GM23338 (cell line): ENCODE data around the gene OMD. TPM values are rescaled to one million over a fixed set of nuclear protein-coding genes. Genes with fewer than 3 reads are reported as not detected.

ENCODE experiments used
- ATAC-seq: fragments of 200-7000 bp; cut with Tn5 transposase; 3 replicates; pipeline ENCODE4 v1.9.1; 2020
- DNase-seq: peaks from one replicate; pipeline ENCODE4 v3.0.0-alpha.2; 2015; ENCODE audit warnings: low spot score
- H2AFZ ChIP-seq: fragments of 200-600 bp; sonication (generic); 2 replicates; pipeline ENCODE4 v1.8.0; 2016; ENCODE audit warnings: antibody characterized with exemption, mild to moderate bottlenecking, moderate library complexity
- H3F3A ChIP-seq: fragments of 200-600 bp; sonication (generic); replicated peaks from 2 replicates; pipeline ENCODE4 v1.8.0; 2017; ENCODE audit warnings: antibody characterized with exemption, mixed run types, low read depth
- H3K27ac ChIP-seq: fragments of 200-600 bp; sonication (generic); 2 replicates; pipeline ENCODE4 v1.6.1; 2016; ENCODE audit warnings: low read depth
- H3K27me3 ChIP-seq: fragments of 200-600 bp; sonication (generic); 2 replicates; pipeline ENCODE4 v1.8.0; 2016; ENCODE audit warnings: mild to moderate bottlenecking, mixed run types, moderate library complexity; ENCODE audit not compliant: insufficient read depth
- H3K36me3 ChIP-seq: fragments of 200-600 bp; sonication (generic); 2 replicates; pipeline ENCODE4 v1.8.0; 2016; ENCODE audit warnings: mild to moderate bottlenecking; ENCODE audit not compliant: insufficient read depth
- H3K4me1 ChIP-seq: fragments of 200-600 bp; sonication (generic); 2 replicates; pipeline ENCODE4 v1.8.0; 2016; ENCODE audit warnings: mild to moderate bottlenecking, moderate library complexity; ENCODE audit not compliant: insufficient read depth
- H3K4me2 ChIP-seq: fragments of 200-600 bp; sonication (generic); 2 replicates; pipeline ENCODE4 v1.7.1; 2017; ENCODE audit warnings: mixed run types
- H3K4me3 ChIP-seq: fragments of 200-600 bp; sonication (generic); 2 replicates; pipeline ENCODE4 v1.6.1; 2016; ENCODE audit warnings: mixed run types
- H3K79me2 ChIP-seq: fragments of 200-600 bp; sonication (generic); replicated peaks from 2 replicates; pipeline ENCODE4 v1.8.0; 2017; ENCODE audit warnings: mild to moderate bottlenecking; ENCODE audit not compliant: insufficient read depth
- H3K9me2 ChIP-seq: fragments of 200-600 bp; sonication (generic); 2 replicates; pipeline ENCODE4 v1.8.0; 2017; ENCODE audit not compliant: insufficient read depth
- H4K20me1 ChIP-seq: fragments of 200-600 bp; sonication (generic); replicated peaks from 2 replicates; pipeline ENCODE4 v1.8.0; 2017; ENCODE audit warnings: mild to moderate bottlenecking; ENCODE audit not compliant: insufficient read depth
- H3K27ac Mint-ChIP-seq: 2 replicates; pipeline ENCODE4 v1.8.0; 2020; ENCODE audit warnings: inconsistent platforms, mild to moderate bottlenecking, moderate library complexity, mixed read lengths
- H3K27me3 Mint-ChIP-seq: 3 replicates; pipeline ENCODE4 v1.8.0; 2022; ENCODE audit warnings: low read depth, mild to moderate bottlenecking, moderate library complexity, mixed read lengths, inconsistent platforms; ENCODE audit not compliant: insufficient read depth, poor library complexity
- H3K36me3 Mint-ChIP-seq: 3 replicates; pipeline ENCODE4 v1.8.0; 2021; ENCODE audit warnings: low read depth, mild to moderate bottlenecking, inconsistent platforms, moderate library complexity, mixed read lengths
- H3K4me1 Mint-ChIP-seq: 3 replicates; pipeline ENCODE4 v1.8.0; 2020; ENCODE audit warnings: mild to moderate bottlenecking, inconsistent platforms, mixed read lengths
- H3K4me3 Mint-ChIP-seq: 3 replicates; pipeline ENCODE4 v1.8.0; 2021; ENCODE audit warnings: moderate library complexity, mild to moderate bottlenecking, inconsistent platforms, mixed read lengths
- H3K9me3 Mint-ChIP-seq: 3 replicates; pipeline ENCODE4 v1.8.0; 2020; ENCODE audit warnings: moderate library complexity, mild to moderate bottlenecking, inconsistent platforms, mixed read lengths
- CREB1 ChIP-seq: fragments of 250-450 bp; sonication (Bioruptor Pico); IDR thresholded peaks from 2 replicates; pipeline ENCODE4 v1.5.0; 2020; ENCODE audit warnings: low read depth, mild to moderate bottlenecking, moderate library complexity
- JUNB ChIP-seq: IDR thresholded peaks from one replicate; pipeline ENCODE4 v1.6.1; 2016; ENCODE audit warnings: antibody characterized with exemption; ENCODE audit not compliant: unreplicated experiment
- NANOG ChIP-seq: IDR thresholded peaks from 2 replicates; pipeline ENCODE4 v1.6.1; 2016; ENCODE audit warnings: antibody characterized with exemption, borderline replicate concordance
- REST ChIP-seq: IDR thresholded peaks from one replicate; pipeline ENCODE4 v1.6.1; 2018; ENCODE audit warnings: antibody characterized with exemption; ENCODE audit not compliant: unreplicated experiment
- ZNF114 ChIP-seq: fragments of 250-450 bp; sonication (Bioruptor Pico); IDR thresholded peaks from 2 replicates; pipeline ENCODE4 v1.5.0; 2020; ENCODE audit warnings: mild to moderate bottlenecking, moderate library complexity
- ZNF331 ChIP-seq: fragments of 250-450 bp; sonication (Bioruptor Pico); IDR thresholded peaks from 2 replicates; pipeline ENCODE4 v1.5.0; 2020; ENCODE audit warnings: low read depth, mild to moderate bottlenecking, moderate library complexity
- ZNF462 ChIP-seq: fragments of 250-450 bp; sonication (Bioruptor Pico); IDR thresholded peaks from 2 replicates; pipeline ENCODE4 v1.5.0; 2020; ENCODE audit warnings: mild to moderate bottlenecking, moderate library complexity
- polyA plus RNA-seq: library from polyadenylated mRNA; unstranded; fragments of >200 nt; fragmentation: Nextera tagmentation; extraction: Ambion mirVana; gene quantifications from 2 replicates; pipeline ENCODE4 v1.2.1, GENCODE V29; 2016
- total RNA-seq: library from RNA; depleted of rRNA; stranded (reverse); fragments of >200 nt; shearing (Covaris generic); gene quantifications from 2 replicates; pipeline ENCODE4 v1.2.3, GENCODE V29; 2014

Gene OMD
- total and polyA plus RNA-seq, 2 experiments from 2014 or later: 1.1 TPM; not detected in 1

DNA sequence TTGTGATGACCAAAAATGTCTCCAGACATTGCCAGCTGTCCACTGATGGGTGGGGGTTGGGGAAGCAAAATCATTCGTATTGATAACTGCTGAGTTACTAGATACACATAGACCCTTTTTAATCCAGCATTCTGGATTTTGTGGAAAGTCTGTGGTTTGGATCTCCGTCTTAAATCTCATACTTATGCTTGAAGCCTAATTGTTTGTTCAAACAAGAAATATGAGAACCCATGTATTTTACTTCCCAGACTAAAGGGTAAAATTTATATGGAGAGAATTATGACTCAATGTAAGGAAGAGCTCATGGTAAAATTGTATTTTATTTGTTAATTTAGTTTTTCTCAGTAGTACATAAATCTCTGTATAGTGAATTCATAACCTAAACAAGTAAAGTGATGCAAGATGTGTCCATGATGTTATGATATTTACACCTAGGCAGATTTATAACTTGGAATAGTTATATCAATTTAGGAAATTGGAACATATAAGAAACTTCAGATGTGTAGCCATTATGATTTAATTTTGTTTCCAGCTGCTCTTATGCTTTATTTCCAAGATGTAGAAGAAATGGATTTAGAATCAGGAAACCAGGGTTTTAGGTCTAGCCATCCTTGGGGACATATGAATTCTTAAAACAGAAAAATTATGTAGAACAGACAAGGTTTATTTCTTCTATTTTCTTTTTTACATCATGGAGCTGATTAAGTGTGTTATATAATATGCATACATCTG lies 15.4 kb downstream of the OMD start:
- no peak overlapping the region for H3K4me2 ChIP-seq
- H3K27me3 ChIP-seq: no peaks in the 10 kb centered on the region
- ATAC-seq (no peak), DNase-seq (no peak)
- Mint-ChIP-seq H3K27ac (no peak overlapping the region), H3K9me3 (no peaks in the 10 kb centered on the region), H3K27me3 (no peaks in the 10 kb centered on the region), H3K36me3 (no peaks in the 10 kb centered on the region), H3K4me1 (no peaks in the 10 kb centered on the region; the same call in 2 of the 3 replicates), H3K4me3 (no peak overlapping the region)
- no peaks in the 10 kb centered on the region for H3K9me2 ChIP-seq
- H3K79me2 ChIP-seq: no peaks in the 10 kb centered on the region
- no peak for TF ChIP-seq REST
- TF ChIP-seq NANOG: no peak
- TF ChIP-seq ZNF462 (CRISPR knock-in tag): no peak
- TF ChIP-seq CREB1: no peak
- TF ChIP-seq JUNB: no peak
- TF ChIP-seq ZNF331 (CRISPR knock-in tag): no peak
- TF ChIP-seq ZNF114 (CRISPR knock-in tag): no peak
- H4K20me1 ChIP-seq: no peaks in the 10 kb centered on the region
- H3K4me3 ChIP-seq: no peak overlapping the region
- no peak overlapping the region for H2AFZ ChIP-seq
- H3K4me1 ChIP-seq: no peaks in the 10 kb centered on the region
- H3K27ac ChIP-seq: no peak overlapping the region
- no peaks in the 10 kb centered on the region for H3F3A ChIP-seq
- H3K36me3 ChIP-seq: no peaks in the 10 kb centered on the region
